Measurements from ENCODE around the gene DCBLD1.

DCBLD1 gene

DNA sequence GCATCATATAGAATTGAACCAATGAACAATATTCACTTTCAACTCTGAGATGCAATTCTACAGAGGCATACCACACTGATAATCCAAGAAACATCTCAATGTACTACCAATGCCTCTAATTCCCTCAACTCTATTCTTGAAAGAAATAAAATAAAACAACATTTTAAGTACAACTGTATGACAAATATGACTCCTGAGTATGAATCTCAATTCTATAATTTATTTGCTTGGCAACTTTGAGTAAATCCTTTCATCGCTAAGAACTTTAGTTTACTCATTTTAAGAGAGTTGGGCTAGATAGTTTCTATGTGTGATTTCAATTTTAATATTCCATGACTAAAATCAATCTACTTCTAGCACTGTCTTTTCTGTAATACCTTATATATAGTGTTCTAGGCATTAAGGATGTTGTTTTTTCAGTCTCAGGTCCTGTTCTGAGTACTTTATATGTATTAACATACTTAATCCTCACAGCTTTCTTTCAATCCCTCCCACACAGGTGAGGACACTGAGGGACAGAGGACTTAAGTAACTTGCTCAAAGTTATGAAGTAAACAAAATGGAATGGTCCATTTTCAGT is 86.4 kb downstream of the DCBLD1 start:
- H3K4me2 ChIP-seq (ENCODE audit: low read depth, low read length, poor library complexity, severe bottlenecking) = no peak overlapping the region

DNA sequence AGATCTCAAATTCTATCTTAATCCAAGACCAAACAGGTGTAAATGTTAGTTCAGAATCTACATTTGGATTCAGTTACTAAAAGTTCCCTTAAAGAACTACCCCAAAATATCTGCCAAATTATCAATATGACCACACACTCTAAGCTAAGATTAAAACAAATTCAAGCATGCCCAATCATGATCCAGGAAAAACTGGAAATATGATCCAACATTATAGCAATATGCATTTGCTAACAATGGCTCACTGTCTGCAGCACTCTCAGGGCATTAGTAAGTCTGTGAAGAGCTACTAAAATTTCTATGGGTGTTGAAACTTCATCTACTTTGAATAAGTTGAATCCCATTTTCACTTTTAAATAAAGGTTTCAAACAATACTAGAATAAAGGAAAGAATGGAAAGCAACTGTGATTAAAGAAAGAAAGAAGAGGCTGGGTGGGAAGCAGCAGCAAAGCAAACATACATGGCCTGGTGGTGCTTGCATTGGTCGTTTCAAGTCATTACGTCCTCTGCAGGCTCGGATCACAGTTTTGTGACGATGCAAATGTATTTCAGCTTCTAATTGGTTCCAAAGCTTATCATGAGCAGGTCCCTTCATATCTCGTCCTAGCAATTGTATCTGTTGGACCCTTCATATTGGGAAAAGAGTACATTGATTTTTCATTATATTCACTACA is 90.7 kb downstream of the DCBLD1 start:
- H3K9me3 ChIP-seq (ENCODE audit: insufficient read depth, low read length) = no peaks in the 10 kb centered on the region
- H3K27me3 ChIP-seq (ENCODE audit: low read length) = no peaks in the 10 kb centered on the region
- H3F3A ChIP-seq (ENCODE audit: insufficient read depth) = no peaks in the 10 kb centered on the region
- H3K9ac ChIP-seq (ENCODE audit: low read length) = no peak overlapping the region
- H2AFZ ChIP-seq (ENCODE audit: low read depth, low read length, severe bottlenecking) = no peak overlapping the region
- 0 out of 2 replicates have a peak, but pooled peaks cover 11% of the 10 kb centered on the region for H3K79me2 ChIP-seq (ENCODE audit: insufficient read depth, low read length)
- H3K36me3 ChIP-seq (ENCODE audit: low read length) = peaks cover 82% of the 10 kb centered on the region
- TF ChIP-seq EZH2phosphoT487 (conservative IDR thresholded peaks at IDR 0.05; ENCODE audit: low read length) = no peak
- TF ChIP-seq, protein P1, sequence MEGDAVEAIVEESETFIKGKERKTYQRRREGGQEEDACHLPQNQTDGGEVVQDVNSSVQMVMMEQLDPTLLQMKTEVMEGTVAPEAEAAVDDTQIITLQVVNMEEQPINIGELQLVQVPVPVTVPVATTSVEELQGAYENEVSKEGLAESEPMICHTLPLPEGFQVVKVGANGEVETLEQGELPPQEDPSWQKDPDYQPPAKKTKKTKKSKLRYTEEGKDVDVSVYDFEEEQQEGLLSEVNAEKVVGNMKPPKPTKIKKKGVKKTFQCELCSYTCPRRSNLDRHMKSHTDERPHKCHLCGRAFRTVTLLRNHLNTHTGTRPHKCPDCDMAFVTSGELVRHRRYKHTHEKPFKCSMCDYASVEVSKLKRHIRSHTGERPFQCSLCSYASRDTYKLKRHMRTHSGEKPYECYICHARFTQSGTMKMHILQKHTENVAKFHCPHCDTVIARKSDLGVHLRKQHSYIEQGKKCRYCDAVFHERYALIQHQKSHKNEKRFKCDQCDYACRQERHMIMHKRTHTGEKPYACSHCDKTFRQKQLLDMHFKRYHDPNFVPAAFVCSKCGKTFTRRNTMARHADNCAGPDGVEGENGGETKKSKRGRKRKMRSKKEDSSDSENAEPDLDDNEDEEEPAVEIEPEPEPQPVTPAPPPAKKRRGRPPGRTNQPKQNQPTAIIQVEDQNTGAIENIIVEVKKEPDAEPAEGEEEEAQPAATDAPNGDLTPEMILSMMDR (IDR thresholded peaks at IDR 0.05; ENCODE audit: insufficient read depth, low read length, poor library complexity, severe bottlenecking) = no peak
- no peak overlapping the region for H3K4me2 ChIP-seq (ENCODE audit: low read depth, low read length, poor library complexity, severe bottlenecking)
- H3K9me2 ChIP-seq (replicated peaks; ENCODE audit: insufficient read depth, low read length) = no peaks in the 10 kb centered on the region
- no peak overlapping the region for H3K27ac ChIP-seq (ENCODE audit: low read depth, low read length)
- peaks cover 2% of the 10 kb centered on the region; the same call in 1 of the 2 replicates for H4K20me1 ChIP-seq (ENCODE audit: low read depth, low read length)
- no peak overlapping the region for H3K4me3 ChIP-seq (ENCODE audit: insufficient read depth, low read length, poor library complexity, severe bottlenecking)

More for the DNA sequence above, 86.4 kb downstream of the DCBLD1 start:
- no peak overlapping the region for H3K4me3 ChIP-seq (ENCODE audit: insufficient read depth, low read length, poor library complexity, severe bottlenecking)
- H3K9me3 ChIP-seq (ENCODE audit: insufficient read depth, low read length) = no peaks in the 10 kb centered on the region
- 0 out of 2 replicates have a peak, but pooled peaks cover 11% of the 10 kb centered on the region for H3K79me2 ChIP-seq (ENCODE audit: insufficient read depth, low read length)
- no peak overlapping the region for H3K27ac ChIP-seq (ENCODE audit: low read depth, low read length)
- no peaks in the 10 kb centered on the region for H3K9me2 ChIP-seq (replicated peaks; ENCODE audit: insufficient read depth, low read length)
- peaks cover 3% of the 10 kb centered on the region; the same call in 1 of the 2 replicates for H3F3A ChIP-seq (ENCODE audit: insufficient read depth)
- peaks cover 2% of the 10 kb centered on the region; the same call in 1 of the 2 replicates for H4K20me1 ChIP-seq (ENCODE audit: low read depth, low read length)
- TF ChIP-seq EZH2phosphoT487 (conservative IDR thresholded peaks at IDR 0.05; ENCODE audit: low read length) = no peak
- TF ChIP-seq, protein P1 (IDR thresholded peaks at IDR 0.05; ENCODE audit: insufficient read depth, low read length, poor library complexity, severe bottlenecking) = no peak
- no peak overlapping the region for H2AFZ ChIP-seq (ENCODE audit: low read depth, low read length, severe bottlenecking)
- peaks cover 85% of the 10 kb centered on the region for H3K36me3 ChIP-seq (ENCODE audit: low read length)
- H3K9ac ChIP-seq (ENCODE audit: low read length) = no peak overlapping the region
- no peaks in the 10 kb centered on the region for H3K27me3 ChIP-seq (ENCODE audit: low read length)

DNA sequence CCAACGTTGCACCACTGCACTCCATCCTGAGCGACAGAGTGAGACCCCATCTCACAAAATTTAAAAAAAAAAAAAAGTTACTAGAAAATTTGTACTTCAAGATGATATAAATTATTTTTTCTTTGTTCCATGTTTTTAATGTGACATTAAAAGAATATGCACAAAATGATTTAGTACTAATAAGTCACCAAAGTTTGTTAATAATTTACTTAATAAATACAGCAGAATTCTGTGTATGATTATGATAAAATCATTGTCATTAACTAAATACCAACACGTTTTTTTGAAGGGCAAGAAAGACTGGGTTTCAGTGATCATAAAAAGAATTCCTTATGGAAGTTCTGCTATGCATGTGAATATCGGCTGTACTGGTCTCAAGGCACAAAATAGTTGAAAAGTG is 91.7 kb downstream of the DCBLD1 start:
- Histone ChIP-seq H3K36me3 (ENCODE audit: low read length) (peaks cover 77% of the 10 kb centered on the region), H3K9me3 (ENCODE audit: insufficient read depth, low read length) (no peaks in the 10 kb centered on the region), H3K9ac (ENCODE audit: low read length) (no peak overlapping the region), H3F3A (ENCODE audit: insufficient read depth) (no peaks in the 10 kb centered on the region), H3K27me3 (ENCODE audit: low read length) (no peaks in the 10 kb centered on the region), H3K9me2 (replicated peaks; ENCODE audit: insufficient read depth, low read length) (no peaks in the 10 kb centered on the region), H4K20me1 (ENCODE audit: low read depth, low read length) (peaks cover 2% of the 10 kb centered on the region; the same call in 1 of the 2 replicates), H3K27ac (ENCODE audit: low read depth, low read length) (no peak overlapping the region), H3K4me2 (ENCODE audit: low read depth, low read length, poor library complexity, severe bottlenecking) (no peak overlapping the region), H3K79me2 (ENCODE audit: insufficient read depth, low read length) (peaks cover 16% of the 10 kb centered on the region; the same call in 1 of the 2 replicates), H2AFZ (ENCODE audit: low read depth, low read length, severe bottlenecking) (no peak overlapping the region), H3K4me3 (ENCODE audit: insufficient read depth, low read length, poor library complexity, severe bottlenecking) (no peak overlapping the region)
- TF ChIP-seq, protein P1 (IDR thresholded peaks at IDR 0.05; ENCODE audit: insufficient read depth, low read length, poor library complexity, severe bottlenecking) = no peak
- TF ChIP-seq EZH2phosphoT487 (conservative IDR thresholded peaks at IDR 0.05; ENCODE audit: low read length) = no peak
